ENCODE data around the gene ITPR3. TPM values are rescaled to one million over a fixed set of nuclear protein-coding genes. Genes with fewer than 3 reads are reported as not detected.

The ITPR3 gene
- total RNA-seq, 3 donors from 2014 or later (not counting 1 experiment from before 2014, with no cell fraction given): 45.5 to 66.7 (median 46.0) TPM

GRCh38 chr6:33641602-33642001 lies 20.5 kb downstream of the ITPR3 start:
- Histone ChIP-seq H3K36me3 (ENCODE audit: control insufficient read depth, insufficient read depth, low read length) (no peaks in the 10 kb centered on the region), H3K9me3 (ENCODE audit: control insufficient read depth, insufficient read depth, low read length) (no peaks in the 10 kb centered on the region), H3K4me3 (ENCODE audit: low read length) (no peak overlapping the region), H3K4me1 (ENCODE audit: control insufficient read depth, insufficient read depth, low read length) (peaks cover 12% of the 10 kb centered on the region), H3K27me3 (ENCODE audit: control insufficient read depth, insufficient read depth, low read length) (no peaks in the 10 kb centered on the region), H3K27ac (ENCODE audit: low read length) (no peak overlapping the region)
- H3K27me3 Mint-ChIP-seq (ENCODE audit: low read depth in 2 of 2): no peaks in the 10 kb centered on the region
- TF ChIP-seq, protein P1, sequence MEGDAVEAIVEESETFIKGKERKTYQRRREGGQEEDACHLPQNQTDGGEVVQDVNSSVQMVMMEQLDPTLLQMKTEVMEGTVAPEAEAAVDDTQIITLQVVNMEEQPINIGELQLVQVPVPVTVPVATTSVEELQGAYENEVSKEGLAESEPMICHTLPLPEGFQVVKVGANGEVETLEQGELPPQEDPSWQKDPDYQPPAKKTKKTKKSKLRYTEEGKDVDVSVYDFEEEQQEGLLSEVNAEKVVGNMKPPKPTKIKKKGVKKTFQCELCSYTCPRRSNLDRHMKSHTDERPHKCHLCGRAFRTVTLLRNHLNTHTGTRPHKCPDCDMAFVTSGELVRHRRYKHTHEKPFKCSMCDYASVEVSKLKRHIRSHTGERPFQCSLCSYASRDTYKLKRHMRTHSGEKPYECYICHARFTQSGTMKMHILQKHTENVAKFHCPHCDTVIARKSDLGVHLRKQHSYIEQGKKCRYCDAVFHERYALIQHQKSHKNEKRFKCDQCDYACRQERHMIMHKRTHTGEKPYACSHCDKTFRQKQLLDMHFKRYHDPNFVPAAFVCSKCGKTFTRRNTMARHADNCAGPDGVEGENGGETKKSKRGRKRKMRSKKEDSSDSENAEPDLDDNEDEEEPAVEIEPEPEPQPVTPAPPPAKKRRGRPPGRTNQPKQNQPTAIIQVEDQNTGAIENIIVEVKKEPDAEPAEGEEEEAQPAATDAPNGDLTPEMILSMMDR (IDR thresholded peaks at IDR 0.05): no peak
- DNase-seq (no peak), ATAC-seq (no peak)
- H3K36me3 Mint-ChIP-seq: no peaks in the 10 kb centered on the region
- no peak overlapping the region for H3K4me3 Mint-ChIP-seq
- 95% methylated on average over 6 of the region's 7 CpGs for WGBS (ENCODE audit: insufficient coverage)
- peak overlapping the region in 1 of 2 donors; percentile 60 for H3K27ac Mint-ChIP-seq
- H3K4me1 Mint-ChIP-seq: peaks cover 28 to 58% of the 10 kb centered on the region in 2 donors
- H3K9me3 Mint-ChIP-seq: no peaks in the 10 kb centered on the region
- intact Hi-C loops (cut with micrococcal nuclease): no loop called here

DNA sequence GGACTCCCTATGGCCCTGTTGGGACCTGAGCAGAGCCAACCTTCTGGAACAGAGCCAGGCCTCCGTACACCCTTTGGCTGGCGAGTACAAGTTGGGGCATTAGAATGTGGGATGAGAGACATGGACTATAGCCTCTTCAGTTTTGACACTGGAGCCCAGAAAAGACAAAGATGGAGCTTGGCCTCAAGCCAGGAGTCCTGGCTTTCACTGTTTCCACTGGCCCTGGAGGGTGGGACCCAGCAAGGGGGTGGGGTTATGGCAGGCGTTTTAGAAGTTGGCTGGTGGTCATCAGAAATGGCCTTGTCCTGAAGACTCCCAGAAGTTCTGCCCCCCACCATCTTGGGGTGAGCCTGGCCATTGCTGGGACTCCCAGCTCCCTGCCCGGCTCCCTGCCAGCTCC lies 21.8 kb downstream of the ITPR3 start:
- peaks cover 2% of the 10 kb centered on the region for H3K36me3 ChIP-seq (ENCODE audit: control insufficient read depth, insufficient read depth, low read length)
- intact Hi-C loops (cut with micrococcal nuclease): no loop called here
- H3K36me3 Mint-ChIP-seq: no peaks in the 10 kb centered on the region
- peaks cover 13% of the 10 kb centered on the region for H3K4me1 ChIP-seq (ENCODE audit: control insufficient read depth, insufficient read depth, low read length)
- DNase-seq (no peak), ATAC-seq (no peak)
- H3K4me1 Mint-ChIP-seq: peaks cover 33 to 63% of the 10 kb centered on the region in 2 donors
- H3K27ac ChIP-seq (ENCODE audit: low read length): no peak overlapping the region
- H3K4me3 Mint-ChIP-seq: no peak overlapping the region
- H3K27me3 Mint-ChIP-seq (ENCODE audit: low read depth in 2 of 2): no peaks in the 10 kb centered on the region
- H3K9me3 ChIP-seq (ENCODE audit: control insufficient read depth, insufficient read depth, low read length): no peaks in the 10 kb centered on the region
- H3K27me3 ChIP-seq (ENCODE audit: control insufficient read depth, insufficient read depth, low read length): no peaks in the 10 kb centered on the region
- H3K27ac Mint-ChIP-seq: peak overlapping the region in 1 of 2 donors; percentile 60
- no peaks in the 10 kb centered on the region for H3K9me3 Mint-ChIP-seq
- WGBS (ENCODE audit: insufficient coverage): 96% methylated on average over 3 of the region's 4 CpGs
- TF ChIP-seq, protein P1 (IDR thresholded peaks at IDR 0.05): no peak
- no peak overlapping the region for H3K4me3 ChIP-seq (ENCODE audit: low read length)

DNA sequence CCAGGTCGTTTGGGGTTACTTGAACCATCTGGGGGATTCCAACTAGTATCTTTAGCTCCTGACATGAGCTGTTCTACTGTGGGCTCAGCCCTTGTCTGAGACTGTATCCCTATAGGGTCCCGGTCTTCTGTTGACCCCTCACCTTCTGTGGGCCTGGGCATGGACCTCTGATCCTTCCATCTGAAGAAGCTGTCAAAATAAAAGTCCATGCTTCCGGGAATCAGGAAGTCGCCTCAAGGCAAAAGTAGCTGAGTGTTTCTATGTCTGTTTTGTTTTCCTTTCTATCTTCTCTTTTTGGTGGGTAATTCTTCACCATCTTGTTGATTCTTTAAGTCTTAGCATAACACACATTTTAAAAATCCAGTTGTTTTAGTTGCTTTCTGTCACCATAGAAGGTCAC lies 30.3 kb downstream of the ITPR3 start:
- WGBS (ENCODE audit: insufficient coverage): 86% methylated on average over 4 of the region's 4 CpGs
- no peaks in the 10 kb centered on the region for H3K27me3 ChIP-seq (ENCODE audit: control insufficient read depth, insufficient read depth, low read length)
- no peak overlapping the region for H3K4me3 Mint-ChIP-seq
- intact Hi-C loops (cut with micrococcal nuclease): no loop called here
- no peaks in the 10 kb centered on the region for H3K9me3 ChIP-seq (ENCODE audit: control insufficient read depth, insufficient read depth, low read length)
- peaks cover 26% of the 10 kb centered on the region for H3K36me3 ChIP-seq (ENCODE audit: control insufficient read depth, insufficient read depth, low read length)
- no peaks in the 10 kb centered on the region for H3K36me3 Mint-ChIP-seq
- no peaks in the 10 kb centered on the region for H3K9me3 Mint-ChIP-seq
- no peak for DNase-seq
- peaks cover 8 to 29% of the 10 kb centered on the region in 2 donors for H3K4me1 Mint-ChIP-seq
- TF ChIP-seq, protein P1 (IDR thresholded peaks at IDR 0.05): no peak
- peaks cover 7% of the 10 kb centered on the region for H3K4me1 ChIP-seq (ENCODE audit: control insufficient read depth, insufficient read depth, low read length)
- H3K27ac Mint-ChIP-seq: peak overlapping the region in 1 of 2 donors; percentile 51
- H3K27ac ChIP-seq (ENCODE audit: low read length): no peak overlapping the region
- no peak for ATAC-seq
- no peak overlapping the region for H3K4me3 ChIP-seq (ENCODE audit: low read length)
- no peaks in the 10 kb centered on the region for H3K27me3 Mint-ChIP-seq (ENCODE audit: low read depth in 2 of 2)

- Mint-ChIP-seq H3K9me3 (no peaks in the 10 kb centered on the region), H3K27me3 (ENCODE audit: low read depth in 2 of 2) (no peaks in the 10 kb centered on the region), H3K4me3 (no peak overlapping the region), H3K36me3 (no peaks in the 10 kb centered on the region), H3K4me1 (peaks cover 6 to 27% of the 10 kb centered on the region in 2 donors), H3K27ac (peak overlapping the region in 1 of 2 donors; percentile 51)
- H3K4me1 ChIP-seq (ENCODE audit: control insufficient read depth, insufficient read depth, low read length): peaks cover 8% of the 10 kb centered on the region
- H3K4me3 ChIP-seq (ENCODE audit: low read length): no peak overlapping the region
- 92% methylated on average over 2 of the region's 5 CpGs for WGBS (ENCODE audit: insufficient coverage)
- TF ChIP-seq, protein P1 (IDR thresholded peaks at IDR 0.05): no peak
- ATAC-seq: no peak
- peaks cover 27% of the 10 kb centered on the region for H3K36me3 ChIP-seq (ENCODE audit: control insufficient read depth, insufficient read depth, low read length)
- no peak for DNase-seq
- no peaks in the 10 kb centered on the region for H3K9me3 ChIP-seq (ENCODE audit: control insufficient read depth, insufficient read depth, low read length)
- H3K27me3 ChIP-seq (ENCODE audit: control insufficient read depth, insufficient read depth, low read length): no peaks in the 10 kb centered on the region
- H3K27ac ChIP-seq (ENCODE audit: low read length): no peak overlapping the region
- intact Hi-C loops (cut with micrococcal nuclease): no loop called here
These were observed 30.9 kb downstream of the ITPR3 start for GRCh38 chr6:33652002-33652401.

Measured in natural killer cell (primary cell).